Endothelial cell (in vitro differentiated cells): ENCODE results near the gene TRMU. TPM values are rescaled to one million over a fixed set of nuclear protein-coding genes. Genes with fewer than 3 reads are reported as not detected.

ENCODE experiments used
- DNase-seq: peaks from one replicate; pipeline ENCODE4 v3.0.0; 2021; ENCODE audit warnings: low spot score
- H3K27ac Mint-ChIP-seq: one replicate; pipeline ENCODE4 v1.8.0; 2021; ENCODE audit warnings: mixed read lengths, inconsistent platforms; ENCODE audit not compliant: unreplicated experiment
- H3K27me3 Mint-ChIP-seq: one replicate; pipeline ENCODE4 v1.8.0; 2021; ENCODE audit warnings: mild to moderate bottlenecking, moderate library complexity, mixed read lengths, inconsistent platforms; ENCODE audit not compliant: unreplicated experiment
- H3K36me3 Mint-ChIP-seq: one replicate; pipeline ENCODE4 v1.8.0; 2021; ENCODE audit warnings: mild to moderate bottlenecking, low read depth, mixed read lengths, inconsistent platforms; ENCODE audit not compliant: unreplicated experiment
- H3K4me1 Mint-ChIP-seq: one replicate; pipeline ENCODE4 v1.8.0; 2021; ENCODE audit warnings: mild to moderate bottlenecking, mixed read lengths, inconsistent platforms; ENCODE audit not compliant: unreplicated experiment
- H3K4me3 Mint-ChIP-seq: one replicate; pipeline ENCODE4 v1.8.0; 2021; ENCODE audit warnings: mild to moderate bottlenecking, mixed read lengths, inconsistent platforms; ENCODE audit not compliant: unreplicated experiment
- H3K9me3 Mint-ChIP-seq: one replicate; pipeline ENCODE4 v1.8.0; 2021; ENCODE audit warnings: mixed read lengths, inconsistent platforms; ENCODE audit not compliant: unreplicated experiment
- CTCF ChIP-seq: fragments of 200-600 bp; sonication (generic); IDR thresholded peaks from one replicate; pipeline ENCODE4 v1.5.0; 2021; ENCODE audit warnings: antibody characterized with exemption; ENCODE audit not compliant: unreplicated experiment
- total RNA-seq: library from RNA; stranded (reverse); fragmentation: NEBNext Ultra II Directional; extraction: Animal tissue kit (Norgen Biotek cat#: 25700); gene quantifications from one replicate; pipeline ENCODE4 v1.2.1, GENCODE V29; 2021; ENCODE audit not compliant: unreplicated experiment

The TRMU gene
- total RNA-seq, 1 donor from 2014 or later, result 41.5 TPM

DNA sequence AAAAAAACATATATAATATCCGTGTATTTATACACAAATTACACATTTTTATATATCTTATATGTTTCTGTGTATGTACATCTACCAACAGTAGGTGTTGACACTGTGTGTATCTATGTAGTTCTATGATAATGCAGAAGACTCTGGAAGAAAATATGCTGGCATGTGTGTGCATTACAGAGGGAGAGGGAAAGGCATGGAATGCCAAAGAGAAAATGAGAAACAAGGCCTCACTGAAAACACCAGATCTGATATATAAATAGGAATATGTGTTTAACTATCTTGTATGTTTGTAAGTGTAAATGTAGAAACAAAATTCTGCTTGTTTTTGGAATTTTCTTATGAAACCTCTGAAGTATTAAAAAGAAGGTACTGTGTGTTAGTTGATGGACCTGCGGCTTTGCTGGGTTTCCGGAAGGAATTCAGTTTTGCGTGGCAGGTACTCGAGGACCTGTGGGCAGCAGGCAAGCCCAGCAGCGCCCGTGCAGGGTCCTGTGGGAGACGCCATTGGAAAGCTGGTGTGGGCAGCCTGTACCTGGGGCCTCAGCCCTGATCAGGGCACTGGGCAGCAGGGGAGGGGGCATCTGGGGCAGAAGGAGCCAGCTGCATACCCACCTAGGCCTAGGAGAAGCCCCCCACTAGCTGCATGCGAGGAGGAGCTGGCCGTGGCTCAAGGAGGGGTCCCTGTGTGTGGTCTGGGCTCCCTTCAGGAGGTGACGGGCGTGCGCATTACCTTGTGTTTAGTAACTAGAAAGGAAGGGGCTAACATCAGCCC lies 7.6 kb upstream of the TRMU start:
- no peaks in the 10 kb centered on the region for H3K9me3 Mint-ChIP-seq
- no peak overlapping the region for H3K27ac Mint-ChIP-seq
- no peak overlapping the region for H3K4me3 Mint-ChIP-seq

DNA sequence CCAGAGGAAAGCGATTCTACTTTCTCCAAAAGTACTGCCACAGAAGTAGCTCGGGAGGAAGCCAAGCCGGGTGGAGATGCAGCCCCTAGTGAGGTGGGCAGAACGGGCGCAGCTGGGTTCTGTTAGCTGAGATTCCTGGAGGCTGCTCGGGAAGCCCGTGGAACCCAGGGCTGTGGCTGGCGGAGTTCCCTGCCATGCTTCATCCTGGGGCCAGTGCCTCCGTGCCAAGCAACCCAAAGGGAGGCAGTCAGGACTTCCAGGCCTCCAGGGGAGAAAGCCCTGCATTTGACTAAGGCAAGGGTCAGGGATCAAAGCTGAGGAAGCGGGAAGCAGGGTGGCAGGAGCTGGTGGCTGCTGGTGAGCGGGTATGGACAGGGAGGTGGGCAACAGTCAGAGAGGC lies 6.7 kb upstream of the TRMU start:
- Mint-ChIP-seq H3K27me3 (peaks cover 5% of the 10 kb centered on the region), H3K27ac (no peak overlapping the region), H3K36me3 (peaks cover 7% of the 10 kb centered on the region)

More for the DNA sequence above, 7.6 kb upstream of the TRMU start:
- H3K36me3 Mint-ChIP-seq, result peaks cover 7% of the 10 kb centered on the region
- no peak for TF ChIP-seq CTCF
- DNase-seq, result no peak
- H3K27me3 Mint-ChIP-seq, result peaks cover 6% of the 10 kb centered on the region
- H3K4me1 Mint-ChIP-seq, result no peaks in the 10 kb centered on the region

GRCh38 chr22:46329616-46330015 lies 5.9 kb upstream of the TRMU start:
- DNase-seq, result no peak
- peaks cover 3% of the 10 kb centered on the region for H3K27me3 Mint-ChIP-seq
- TF ChIP-seq CTCF, result no peak
- no peaks in the 10 kb centered on the region for H3K4me1 Mint-ChIP-seq
- no peak overlapping the region for H3K27ac Mint-ChIP-seq
- H3K9me3 Mint-ChIP-seq, result no peaks in the 10 kb centered on the region
- H3K36me3 Mint-ChIP-seq, result peaks cover 7% of the 10 kb centered on the region
- no peak overlapping the region for H3K4me3 Mint-ChIP-seq

More for the DNA sequence above, 6.7 kb upstream of the TRMU start:
- TF ChIP-seq CTCF, result no peak
- H3K4me3 Mint-ChIP-seq, result no peak overlapping the region
- no peaks in the 10 kb centered on the region for H3K9me3 Mint-ChIP-seq
- no peaks in the 10 kb centered on the region for H3K4me1 Mint-ChIP-seq
- DNase-seq, result no peak

DNA sequence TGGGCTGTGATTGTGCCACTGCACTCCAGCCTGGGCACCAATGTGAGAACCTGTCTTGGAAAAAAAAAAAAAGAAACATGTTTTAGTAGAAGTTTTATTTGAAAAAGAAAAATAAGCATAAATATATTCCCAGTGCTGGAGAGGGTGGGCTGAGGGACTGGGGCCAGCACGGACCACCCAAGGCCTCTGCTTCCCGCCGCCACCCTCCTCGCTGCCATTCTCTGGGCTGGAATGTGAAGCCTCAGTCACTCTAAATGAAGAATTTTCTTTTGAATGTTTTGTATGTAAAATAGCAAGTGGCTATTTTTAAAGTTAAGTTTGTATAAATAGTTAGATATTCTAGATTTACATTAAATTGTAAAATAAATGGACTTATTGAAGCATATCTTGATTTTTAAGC lies 5.1 kb upstream of the TRMU start:
- TF ChIP-seq CTCF, result no peak
- Mint-ChIP-seq H3K9me3 (no peaks in the 10 kb centered on the region), H3K4me3 (no peak overlapping the region), H3K27ac (no peak overlapping the region), H3K27me3 (peaks cover 3% of the 10 kb centered on the region), H3K36me3 (peaks cover 7% of the 10 kb centered on the region), H3K4me1 (peaks cover 3% of the 10 kb centered on the region)
- DNase-seq, result no peak

DNA sequence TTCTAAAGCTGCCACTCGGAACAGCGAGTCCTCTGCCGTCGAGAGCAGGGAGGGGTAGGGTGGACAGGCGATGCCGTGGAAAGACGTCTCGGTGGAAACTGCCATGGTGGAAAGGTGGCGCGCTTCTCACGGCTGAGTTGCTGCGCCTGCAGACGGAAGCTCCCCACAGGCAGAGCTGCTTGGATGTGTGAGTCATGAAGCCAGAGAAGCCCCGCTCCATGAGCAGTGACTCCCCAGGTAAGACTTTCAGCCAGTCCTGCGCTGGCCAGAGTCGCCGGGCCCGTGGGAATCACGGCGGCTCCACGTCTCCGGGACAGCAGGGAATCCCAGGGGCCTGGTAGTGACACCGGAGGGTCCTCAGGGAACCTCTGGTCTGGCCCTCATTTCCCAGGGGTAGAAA lies 4.0 kb upstream of the TRMU start:
- no peak for TF ChIP-seq CTCF
- Mint-ChIP-seq H3K36me3 (peaks cover 5% of the 10 kb centered on the region), H3K27ac (no peak overlapping the region), H3K4me3 (no peak overlapping the region), H3K4me1 (peaks cover 6% of the 10 kb centered on the region), H3K9me3 (no peaks in the 10 kb centered on the region), H3K27me3 (no peaks in the 10 kb centered on the region)
- no peak for DNase-seq
